NCI-H1105 treated with DMSO at 0.1 percent for 48 hours (cell line): Measurements from ENCODE around the gene PRRT1B.

Experiments used
- DNase-seq: peaks from one replicate; lab custom pipeline; 2025; lab: John Stamatoyannopoulos, UW

The PRRT1B gene

DNA sequence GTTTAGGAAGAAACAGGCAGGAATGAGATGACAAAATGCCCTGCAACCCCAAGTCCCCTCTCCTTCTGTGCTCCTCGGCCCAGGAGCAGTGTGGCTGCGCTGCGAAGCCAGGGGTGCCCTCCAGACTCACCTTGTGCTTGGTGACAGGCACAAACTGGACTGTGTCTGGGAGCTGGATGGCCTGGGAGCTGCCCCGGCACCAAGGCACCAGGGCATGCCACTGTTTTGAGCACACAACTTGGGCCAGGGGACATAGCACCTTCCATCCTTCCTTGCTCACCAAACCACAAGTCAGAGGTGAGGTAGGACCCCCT lies 51.1 kb downstream of the PRRT1B start:
- DNase-seq: no peak

DNA sequence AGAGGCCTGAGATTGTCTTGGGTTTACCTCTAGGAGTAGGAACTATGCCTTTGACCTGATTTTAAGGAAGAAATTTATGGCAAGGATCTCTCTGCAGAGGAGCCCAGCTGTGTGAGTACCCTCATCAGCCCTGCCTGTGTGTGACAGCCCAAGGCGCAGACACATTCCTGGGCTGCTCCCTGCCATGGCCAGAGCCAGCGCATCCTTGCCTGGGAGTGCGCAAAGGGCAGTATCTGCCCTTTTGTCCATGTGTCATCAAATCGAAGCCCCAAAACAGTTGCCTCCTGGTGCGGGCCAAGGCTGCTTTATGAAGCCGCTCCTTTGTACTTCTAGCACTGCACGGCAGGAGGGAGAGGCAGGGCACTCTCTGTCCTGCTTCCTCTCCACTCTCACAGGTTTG lies 51.9 kb downstream of the PRRT1B start:
- DNase-seq: no peak

DNA sequence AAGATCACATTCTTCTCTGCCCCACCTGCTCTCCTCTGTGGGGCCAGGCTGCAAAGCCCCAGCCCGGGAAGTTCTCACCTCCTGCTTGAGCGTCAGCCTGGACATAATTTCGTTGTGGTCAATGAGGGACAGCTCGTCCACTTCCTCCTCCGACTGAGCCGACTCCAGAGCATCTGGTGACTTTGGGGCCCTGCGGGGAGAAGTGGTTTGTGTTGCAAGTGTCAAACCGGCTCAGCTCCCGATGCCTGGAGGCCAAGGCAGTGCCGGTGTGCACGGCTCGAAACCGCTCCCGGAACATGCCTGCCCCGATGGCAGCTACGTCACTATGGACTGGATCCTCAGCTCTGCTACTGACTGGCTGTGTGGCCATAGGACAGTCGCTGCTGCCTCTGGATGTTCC lies 52.8 kb downstream of the PRRT1B start:
- DNase-seq: no peak

DNA sequence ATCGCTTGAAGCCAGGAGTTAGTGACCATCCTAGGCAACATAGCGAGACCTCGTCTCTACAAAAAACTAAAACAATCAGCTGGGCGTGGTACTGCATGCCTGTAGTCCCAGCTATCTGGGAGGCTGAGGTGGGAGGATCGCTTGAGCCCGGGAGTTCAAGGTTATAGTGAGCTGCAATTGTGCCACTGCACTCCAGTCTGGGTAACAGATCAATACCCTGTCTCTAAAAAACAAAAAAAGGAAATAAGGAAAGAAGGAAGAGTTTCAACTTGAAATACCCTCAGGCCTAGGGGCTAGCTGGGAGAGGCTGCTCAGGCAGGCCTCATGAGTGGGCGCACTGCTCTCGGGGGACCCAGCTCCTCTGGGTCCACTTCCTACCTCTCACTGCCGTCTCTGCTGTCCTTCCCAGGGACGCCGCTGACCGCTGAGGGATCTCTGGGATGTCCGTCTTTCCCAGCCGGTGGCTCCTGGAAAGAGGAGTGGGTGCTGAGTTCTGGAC lies 56.4 kb downstream of the PRRT1B start:
- DNase-seq: no peak

DNA sequence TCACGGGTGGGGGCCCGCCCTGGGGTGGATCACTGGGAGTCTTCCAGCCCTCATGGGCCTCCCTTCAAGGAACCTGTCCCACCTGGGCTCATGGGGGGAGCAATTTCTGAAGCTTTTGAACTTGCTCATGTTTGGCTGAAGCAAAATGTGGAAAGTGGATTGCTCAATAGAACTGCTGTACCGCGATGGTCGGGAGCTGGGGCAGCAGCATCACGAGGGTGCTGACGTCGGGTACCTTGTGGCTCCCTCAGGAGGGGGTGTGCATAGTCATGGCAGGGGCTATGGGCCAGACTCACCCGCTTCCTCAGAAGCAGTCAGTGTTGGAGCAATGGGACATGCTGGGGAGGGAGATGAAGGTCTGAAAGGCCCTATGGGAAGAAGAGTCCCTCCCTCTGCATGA lies 57.9 kb downstream of the PRRT1B start:
- DNase-seq: no peak

DNA sequence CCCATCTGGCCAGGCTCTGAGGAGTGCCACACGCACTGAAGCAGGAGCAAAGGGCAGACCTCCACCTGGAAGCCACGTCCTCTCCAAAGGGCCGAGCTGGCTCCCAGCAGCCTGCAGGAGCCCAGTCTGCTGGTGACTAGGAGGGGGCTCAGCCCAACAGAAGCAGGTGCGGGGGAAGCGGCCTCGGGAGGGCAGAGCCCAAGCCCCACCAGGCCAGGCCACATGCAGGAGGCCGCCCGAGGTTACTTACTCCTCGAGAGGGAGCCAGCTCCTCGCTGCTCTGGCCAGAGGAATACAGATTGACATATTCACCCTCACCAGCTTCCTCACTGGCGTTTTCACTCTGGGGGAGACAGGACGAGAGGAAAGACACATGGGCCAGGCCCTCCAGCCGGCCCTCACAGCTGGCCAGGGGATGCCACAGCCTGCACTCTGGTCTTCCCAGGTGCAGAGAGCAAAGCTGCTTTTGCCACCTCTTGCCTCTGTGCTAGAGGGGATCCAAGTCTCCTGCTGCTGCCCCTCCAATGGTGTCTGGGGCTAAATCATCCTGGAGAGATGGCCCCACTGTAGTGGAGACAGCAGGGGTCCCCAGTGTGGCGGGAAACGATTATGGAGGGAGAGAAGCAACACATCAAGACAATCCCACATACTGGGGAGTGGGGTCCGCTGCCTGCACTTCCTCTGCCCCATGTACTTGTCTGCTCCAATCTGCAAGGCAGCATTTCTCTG lies 58.6 kb downstream of the PRRT1B start:
- no peak for DNase-seq

DNA sequence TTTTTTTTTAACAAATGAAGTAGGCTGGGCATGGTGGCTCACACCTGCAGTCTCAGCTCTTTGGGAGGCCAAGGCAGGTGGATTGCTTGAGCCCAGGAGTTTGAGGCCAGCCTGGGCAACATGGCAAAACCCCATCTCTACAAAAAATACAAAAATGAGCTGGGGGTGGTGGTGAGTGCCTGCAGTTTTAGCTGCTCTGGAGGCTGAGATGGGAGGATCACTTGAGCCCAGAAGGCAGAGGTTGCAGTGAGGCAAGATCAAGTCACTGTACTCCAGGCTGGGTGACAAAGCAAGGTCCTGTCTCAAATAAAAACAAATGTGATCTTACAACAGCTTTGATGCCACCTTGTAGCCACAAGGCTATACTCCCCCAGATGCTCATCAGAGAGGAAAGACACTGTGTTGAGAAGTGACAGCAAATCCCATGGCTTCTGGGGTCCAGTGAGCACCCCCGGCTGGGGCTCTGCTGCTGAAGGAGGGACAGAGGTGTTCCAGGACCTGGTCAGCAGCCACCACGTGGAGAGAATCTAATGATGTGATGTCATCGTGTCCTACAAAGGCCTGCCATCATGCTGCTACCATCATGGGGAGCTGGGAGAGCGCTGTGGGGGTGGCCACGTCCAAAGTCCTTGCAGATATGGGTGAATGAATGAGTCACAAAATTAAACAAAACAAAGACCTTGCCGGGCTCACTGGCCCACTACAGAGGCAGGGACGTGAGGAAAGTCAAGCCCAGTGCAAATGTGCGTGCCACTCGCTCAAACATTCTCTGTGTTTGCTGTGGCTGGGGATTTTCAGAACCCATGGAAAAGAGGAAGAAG lies 60.7 kb downstream of the PRRT1B start:
- no peak for DNase-seq

DNA sequence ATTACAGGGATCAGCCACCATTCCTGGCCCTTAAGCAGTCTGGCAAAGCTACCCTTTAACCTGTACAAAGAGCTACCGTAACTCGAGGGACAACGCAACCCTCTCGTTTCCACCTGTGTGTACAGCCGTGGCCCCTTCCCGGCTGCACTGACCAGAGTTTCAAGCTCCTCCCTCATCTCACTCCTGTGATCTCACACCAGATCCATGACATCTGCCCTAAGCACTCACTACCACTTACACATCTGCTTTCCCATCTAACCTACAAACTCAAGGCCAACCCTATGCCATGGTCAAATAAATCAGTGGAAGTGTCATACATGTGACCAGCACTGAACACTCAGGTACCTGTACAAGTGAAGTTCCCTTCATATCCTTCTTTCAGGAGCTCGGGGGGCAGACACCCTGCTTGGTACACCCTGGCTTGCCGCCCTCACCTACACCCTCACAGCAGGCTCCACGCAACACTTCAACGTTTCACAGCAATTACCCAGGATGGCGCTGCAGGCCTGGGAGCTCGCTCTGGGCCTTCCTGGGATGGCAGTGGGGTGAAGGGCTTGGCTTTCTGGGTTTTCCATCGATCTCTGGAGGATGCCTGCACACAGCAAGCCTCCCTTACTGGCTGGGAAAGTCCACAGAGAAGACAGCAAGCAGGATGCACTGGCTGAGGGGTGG lies 61.7 kb downstream of the PRRT1B start:
- DNase-seq: no peak

DNA sequence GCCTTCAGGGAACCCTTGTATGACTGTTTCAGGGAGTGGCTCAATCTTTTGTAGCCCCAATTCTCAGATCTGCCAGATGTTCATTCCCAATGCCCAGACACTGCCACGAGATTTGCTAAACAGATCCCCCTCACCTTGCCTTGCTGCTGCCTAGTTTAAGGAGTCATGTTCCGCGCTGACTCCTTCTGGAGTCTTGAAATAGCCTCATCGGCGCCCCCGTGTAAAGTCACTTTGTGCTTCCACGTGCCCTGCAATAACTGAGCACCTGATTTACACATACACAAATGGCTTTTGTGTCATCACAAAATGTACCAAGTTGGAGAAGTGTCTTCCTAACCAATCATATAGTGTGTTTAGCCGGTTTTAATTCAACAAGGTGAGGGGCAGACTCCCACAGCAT lies 62.3 kb downstream of the PRRT1B start:
- DNase-seq: no peak

DNA sequence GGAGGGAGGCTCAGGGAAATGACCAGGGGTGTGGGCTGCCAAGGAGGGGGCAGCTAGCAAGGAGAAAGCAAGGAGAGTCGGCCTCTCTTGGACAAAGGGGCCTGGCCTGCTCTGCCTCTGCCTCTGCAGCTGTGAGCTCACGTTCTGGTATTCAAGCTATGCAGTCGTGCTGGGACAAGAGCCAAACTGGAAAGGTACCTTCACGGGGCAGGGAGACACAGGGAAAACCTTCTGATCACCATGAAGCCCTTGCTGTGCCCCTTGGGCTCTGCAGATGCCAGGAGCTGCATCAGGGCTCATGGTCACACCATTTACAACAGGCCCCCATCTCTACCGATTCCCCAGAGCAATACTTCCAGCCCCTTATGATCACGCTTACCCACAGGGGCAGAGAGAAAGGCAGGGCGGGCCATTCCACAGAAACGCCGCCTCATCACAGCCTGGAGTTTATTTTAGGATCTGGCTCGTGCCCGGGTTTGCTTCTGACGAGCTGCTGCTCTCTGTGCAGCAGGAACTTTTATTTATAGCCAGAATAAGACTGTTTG lies 63.2 kb downstream of the PRRT1B start:
- DNase-seq: no peak
